HG03432 (cell line): ENCODE results near the gene ZNF483.
A peak's percentile ranks its signal among the peaks of the same experiment; 100 is the strongest.
"Not testable (repeated sequence)": the region's sequence is repeated elsewhere in the genome, so short reads cannot be mapped to it uniquely, and the experiment has no call there.

ENCODE experiments used
- ATAC-seq: cut with Tn5 transposase; IDR thresholded peaks from one replicate; pipeline ENCODE4 v1.9.1; 2021; ENCODE audit warnings: mild to moderate bottlenecking, moderate library complexity; ENCODE audit not compliant: unreplicated experiment

The ZNF483 gene

GRCh38 chr9:111542497-111543254 lies 17.7 kb downstream of the ZNF483 start:
- ATAC-seq = no peak

DNA sequence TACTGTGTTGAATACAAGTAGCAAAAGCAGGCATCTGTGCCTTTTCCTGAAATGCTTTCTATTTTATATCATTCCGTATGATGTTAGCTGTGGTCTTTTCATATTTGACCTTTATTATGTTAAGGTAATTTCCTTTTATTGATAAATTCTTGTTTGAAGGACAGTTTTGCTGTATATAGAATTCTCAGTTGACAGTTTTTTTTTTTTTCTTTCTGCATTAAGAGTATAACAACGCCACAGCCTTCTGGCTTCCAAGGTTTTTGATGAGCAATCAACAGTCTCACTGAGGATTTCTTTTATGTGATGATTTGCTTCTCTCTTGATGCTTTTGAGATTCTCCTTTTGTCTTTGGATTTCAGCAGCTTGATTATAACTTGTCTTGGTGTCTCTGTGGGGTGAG lies 23.6 kb downstream of the ZNF483 start:
- no peak for ATAC-seq

DNA sequence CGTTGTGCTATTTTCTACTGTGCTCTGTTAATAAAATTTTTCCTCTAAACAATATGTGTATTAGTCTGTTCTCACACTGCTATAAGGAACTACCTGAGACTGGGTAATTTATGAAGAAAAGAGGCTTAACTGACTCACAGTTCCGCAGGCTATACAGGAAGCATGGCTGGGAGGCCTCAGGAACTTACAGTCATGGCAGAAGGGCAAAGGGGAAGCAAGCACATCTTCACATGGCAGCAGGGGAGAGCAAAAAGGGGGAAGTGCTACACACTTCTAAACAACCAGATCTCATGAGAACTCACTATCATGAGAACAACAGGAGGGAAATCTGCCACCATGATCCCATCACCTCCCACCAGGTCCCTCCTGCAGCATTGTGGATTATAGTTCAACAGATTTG lies 30.4 kb downstream of the ZNF483 start:
- not testable (repeated sequence) for ATAC-seq

DNA sequence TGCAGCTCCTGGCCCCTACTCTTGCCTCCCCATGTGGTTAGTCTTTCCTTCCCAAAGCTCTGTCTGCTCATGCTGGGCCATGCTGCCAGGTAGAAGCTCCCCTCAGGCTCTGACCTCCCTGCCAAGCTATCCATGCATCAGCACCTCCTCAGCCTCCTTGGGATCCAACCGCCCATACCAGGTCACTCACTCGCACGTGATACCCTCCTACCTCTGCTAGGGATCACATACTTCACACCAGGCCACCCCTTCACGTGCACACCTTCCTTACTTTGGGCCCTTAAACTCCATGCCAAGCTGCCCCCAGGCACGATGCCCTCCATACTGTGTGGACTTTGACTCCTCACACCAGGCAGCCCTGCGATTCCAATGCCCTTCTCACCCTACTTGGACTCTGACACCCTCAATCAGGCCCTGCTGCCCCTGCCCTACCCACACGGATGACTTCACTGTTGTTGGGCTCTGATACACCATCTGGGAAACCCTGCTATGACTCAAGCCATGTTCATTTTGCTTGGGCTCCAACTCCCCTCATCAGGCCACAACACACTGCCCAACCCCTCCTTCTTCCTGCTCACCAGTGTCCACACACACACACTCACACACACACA lies 34.1 kb downstream of the ZNF483 start:
- no peak for ATAC-seq

- ATAC-seq = no peak
Measured at GRCh38 chr9:111561165-111561719, 36.3 kb downstream of the ZNF483 start.

DNA sequence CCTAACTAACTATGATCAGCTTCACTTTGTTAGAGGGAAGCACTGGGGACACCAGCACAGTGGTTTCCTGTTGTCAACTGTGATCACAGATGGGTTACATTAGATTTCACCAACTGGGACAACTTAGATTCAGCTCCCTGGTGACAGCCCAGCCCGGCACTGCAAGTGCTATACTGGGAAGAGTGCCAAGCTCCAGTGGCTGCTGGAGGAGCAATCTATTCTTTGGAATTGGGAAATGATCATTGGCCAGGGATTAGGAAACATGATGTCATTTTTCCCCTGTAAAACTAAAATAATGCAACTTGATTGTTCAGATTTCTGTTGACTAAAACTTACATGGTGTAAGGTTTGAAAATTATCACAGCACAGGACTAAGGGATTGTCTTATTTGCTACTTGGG lies 41.3 kb downstream of the ZNF483 start:
- no peak for ATAC-seq

GRCh38 chr9:111568127-111568526 lies 43.1 kb downstream of the ZNF483 start:
- not testable (repeated sequence) for ATAC-seq

DNA sequence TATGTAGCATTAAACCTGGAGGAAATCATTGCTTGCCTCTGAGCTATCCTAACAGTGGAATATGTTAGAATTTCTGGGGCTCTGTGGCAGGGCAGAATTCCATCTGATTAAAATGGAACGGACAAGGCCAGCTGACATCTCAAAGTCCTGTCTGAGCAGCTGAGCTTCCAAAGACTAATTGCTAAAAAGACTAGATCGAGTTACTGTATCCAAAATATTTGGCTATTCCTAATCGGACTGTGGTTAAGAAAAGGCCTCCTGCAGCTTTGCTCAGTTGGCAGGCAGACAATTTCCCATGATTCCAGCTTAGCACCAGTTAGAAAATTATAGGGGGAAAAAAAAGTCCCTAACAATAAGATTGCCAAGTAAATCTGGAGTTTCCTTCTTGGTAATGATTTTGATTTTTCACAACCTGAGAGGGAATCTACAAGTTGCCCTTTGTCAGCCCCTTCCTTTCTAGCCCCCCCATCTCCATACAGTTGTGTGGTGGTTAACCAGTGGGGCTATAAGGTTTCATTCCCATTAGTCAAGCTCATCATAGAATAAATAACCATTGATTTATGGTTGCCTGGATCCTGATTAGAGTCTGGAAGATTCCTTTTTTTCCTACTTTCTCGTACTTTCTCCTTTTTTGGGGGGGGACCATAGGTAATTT lies 48.1 kb downstream of the ZNF483 start:
- no peak for ATAC-seq

- ATAC-seq = no peak
Measured at GRCh38 chr9:111582888-111583287, 57.9 kb downstream of the ZNF483 start.

DNA sequence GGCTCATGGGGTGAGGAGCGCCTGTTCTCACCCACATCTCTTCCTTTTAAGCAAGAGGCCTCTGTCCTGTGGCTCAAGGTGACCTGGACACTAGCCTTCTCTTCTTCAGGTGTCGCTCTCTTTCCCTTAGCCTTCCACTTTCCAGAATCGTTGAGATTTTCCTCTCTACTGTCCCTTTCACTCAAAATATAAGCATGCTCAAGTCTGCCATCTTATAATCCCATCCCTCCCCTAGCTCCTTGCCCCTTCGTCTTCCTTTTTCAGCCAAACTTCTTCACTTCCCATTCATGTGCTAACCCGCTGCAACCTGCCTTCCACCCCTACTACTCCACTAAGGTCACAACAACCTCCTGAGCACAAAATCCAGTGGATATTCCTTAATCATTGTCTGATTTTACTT lies 61.4 kb downstream of the ZNF483 start:
- no peak for ATAC-seq

DNA sequence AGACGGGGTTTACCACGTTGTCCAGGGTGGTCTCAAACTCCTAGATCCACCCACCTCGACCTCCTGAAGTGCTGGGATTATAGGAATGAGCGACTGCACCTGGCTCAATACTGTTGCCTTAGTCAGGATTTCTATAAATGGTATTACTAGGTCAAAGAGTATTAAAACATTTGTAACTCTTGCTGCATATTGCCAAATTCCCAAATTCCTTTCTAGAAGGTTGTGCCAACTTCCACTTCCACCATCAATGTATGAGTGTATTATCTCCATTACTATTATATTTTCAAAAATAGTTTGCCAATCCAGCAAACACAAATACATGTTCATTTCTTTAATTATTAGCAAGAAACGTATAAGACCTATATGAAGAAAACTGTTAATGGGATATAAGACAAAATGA lies 63.9 kb downstream of the ZNF483 start:
- ATAC-seq = no peak

GRCh38 chr9:111597852-111598732 lies 73.1 kb downstream of the ZNF483 start:
- ATAC-seq = peak; percentile 53

- peak; percentile 16 for ATAC-seq
Measured at GRCh38 chr9:111598733-111599091, 73.7 kb downstream of the ZNF483 start.

DNA sequence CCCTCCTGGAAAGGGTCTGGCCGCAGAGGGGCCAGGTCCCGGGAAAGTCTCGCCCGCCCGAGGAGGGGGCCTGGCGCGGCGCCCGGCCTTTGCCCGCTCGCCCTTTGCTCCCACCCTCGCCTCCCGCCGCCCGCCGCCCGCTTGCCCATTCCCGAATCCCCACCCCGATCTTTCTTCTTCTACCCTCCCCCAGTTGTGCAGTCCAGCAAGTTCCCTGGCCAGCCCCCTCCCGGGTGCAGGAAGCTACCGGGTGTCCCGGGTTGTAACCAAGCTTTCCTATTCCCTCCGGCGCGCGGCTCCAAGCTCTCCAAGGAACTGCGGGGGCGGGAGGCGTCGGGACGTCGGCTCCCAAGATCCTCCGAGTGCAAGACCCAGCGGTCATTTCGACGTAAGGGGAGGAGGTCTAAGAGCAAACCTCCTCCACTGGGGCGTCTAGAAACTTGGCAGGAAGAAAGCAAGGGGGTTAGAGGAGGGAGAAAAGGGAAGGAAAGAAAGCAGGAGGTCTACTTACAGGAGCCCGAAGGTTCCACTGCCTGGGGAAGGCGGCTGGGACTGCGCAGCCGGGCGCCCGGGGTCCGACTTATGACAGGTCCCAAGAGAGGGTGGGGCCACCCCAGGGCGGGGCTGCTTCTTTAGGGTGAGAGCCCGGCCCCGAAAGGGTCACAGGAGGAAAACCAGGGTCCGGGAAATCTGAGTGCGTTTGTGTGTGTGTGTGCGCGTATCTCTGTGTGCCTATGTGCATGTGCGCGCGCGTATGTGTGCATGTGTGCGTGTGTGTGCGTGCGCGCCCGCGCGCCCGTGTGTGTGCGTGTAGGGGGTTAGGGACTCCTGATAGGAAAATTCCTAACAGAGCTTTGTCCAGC lies 74.3 kb downstream of the ZNF483 start, which contains the start of gene PTGR1:
Gene PTGR1 (minus strand): TSS at position 556 of the 863 bp plus-strand sequence. CDS start 2,225 bp downstream, outside the sequence.
- ATAC-seq = peak; percentile 40

DNA sequence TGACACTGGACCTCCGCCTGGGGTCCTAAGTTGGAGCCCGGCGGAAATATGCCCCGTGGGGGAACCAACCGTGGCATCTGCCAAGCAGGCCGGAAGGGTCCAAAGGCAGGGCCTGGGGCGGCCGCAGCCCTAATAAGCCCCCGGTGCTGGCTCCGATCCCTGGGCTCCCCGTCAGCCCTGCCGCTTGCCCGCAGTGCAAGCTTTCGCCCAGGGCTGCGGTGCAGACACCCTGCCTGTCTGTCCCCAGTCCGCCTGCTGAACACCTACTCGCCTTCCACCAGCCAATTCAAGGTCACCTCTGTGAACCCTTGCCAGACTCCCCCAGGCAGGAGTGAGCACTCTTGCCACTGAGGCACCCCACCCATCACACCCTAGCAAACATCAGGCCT lies 75.0 kb downstream of the ZNF483 start:
- ATAC-seq = peak; percentile 3

- ATAC-seq = no peak
Measured at GRCh38 chr9:111601237-111602018, 76.4 kb downstream of the ZNF483 start.

- ATAC-seq = no peak
Measured at GRCh38 chr9:111603041-111603440, 78.1 kb downstream of the ZNF483 start.

- no peak for ATAC-seq
Measured at GRCh38 chr9:111604054-111604615, 79.2 kb downstream of the ZNF483 start.
